Measurements from ENCODE around the gene TSBP1.

Gene TSBP1

DNA sequence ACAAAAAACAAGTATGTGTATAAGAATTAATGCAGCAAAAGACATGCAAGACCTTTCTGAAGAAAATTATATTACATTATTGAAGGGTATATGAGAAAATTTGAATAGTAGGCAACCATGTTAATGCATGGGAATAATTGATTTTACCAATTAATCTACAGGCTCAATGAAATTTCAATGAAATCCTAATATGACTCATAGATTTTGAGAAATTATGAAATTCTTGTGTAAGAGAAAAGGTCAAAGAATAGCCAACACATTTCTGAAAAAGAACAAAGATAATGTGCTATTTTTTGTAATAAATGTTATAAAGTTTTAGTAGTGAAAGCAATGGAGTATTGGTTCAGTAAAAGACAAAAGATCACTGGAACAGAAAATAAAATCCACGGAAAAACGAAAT is 18.4 kb downstream of the TSBP1 start:
- TF ChIP-seq, protein P1, sequence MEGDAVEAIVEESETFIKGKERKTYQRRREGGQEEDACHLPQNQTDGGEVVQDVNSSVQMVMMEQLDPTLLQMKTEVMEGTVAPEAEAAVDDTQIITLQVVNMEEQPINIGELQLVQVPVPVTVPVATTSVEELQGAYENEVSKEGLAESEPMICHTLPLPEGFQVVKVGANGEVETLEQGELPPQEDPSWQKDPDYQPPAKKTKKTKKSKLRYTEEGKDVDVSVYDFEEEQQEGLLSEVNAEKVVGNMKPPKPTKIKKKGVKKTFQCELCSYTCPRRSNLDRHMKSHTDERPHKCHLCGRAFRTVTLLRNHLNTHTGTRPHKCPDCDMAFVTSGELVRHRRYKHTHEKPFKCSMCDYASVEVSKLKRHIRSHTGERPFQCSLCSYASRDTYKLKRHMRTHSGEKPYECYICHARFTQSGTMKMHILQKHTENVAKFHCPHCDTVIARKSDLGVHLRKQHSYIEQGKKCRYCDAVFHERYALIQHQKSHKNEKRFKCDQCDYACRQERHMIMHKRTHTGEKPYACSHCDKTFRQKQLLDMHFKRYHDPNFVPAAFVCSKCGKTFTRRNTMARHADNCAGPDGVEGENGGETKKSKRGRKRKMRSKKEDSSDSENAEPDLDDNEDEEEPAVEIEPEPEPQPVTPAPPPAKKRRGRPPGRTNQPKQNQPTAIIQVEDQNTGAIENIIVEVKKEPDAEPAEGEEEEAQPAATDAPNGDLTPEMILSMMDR (conservative IDR thresholded peaks at IDR 0.05; ENCODE audit: low read depth, low read length), result no peak
- no peak for DNase-seq (ENCODE audit: low read depth)
- H3K4me3 ChIP-seq (ENCODE audit: low read depth, low read length), result no peak overlapping the region

GRCh38 chr6:32340242-32340641 is 31.5 kb downstream of the TSBP1 start:
- DNase-seq (ENCODE audit: low read depth), result no peak
- no peak overlapping the region for H3K4me3 ChIP-seq (ENCODE audit: low read depth, low read length)
- TF ChIP-seq, protein P1 (conservative IDR thresholded peaks at IDR 0.05; ENCODE audit: low read depth, low read length), result no peak

DNA sequence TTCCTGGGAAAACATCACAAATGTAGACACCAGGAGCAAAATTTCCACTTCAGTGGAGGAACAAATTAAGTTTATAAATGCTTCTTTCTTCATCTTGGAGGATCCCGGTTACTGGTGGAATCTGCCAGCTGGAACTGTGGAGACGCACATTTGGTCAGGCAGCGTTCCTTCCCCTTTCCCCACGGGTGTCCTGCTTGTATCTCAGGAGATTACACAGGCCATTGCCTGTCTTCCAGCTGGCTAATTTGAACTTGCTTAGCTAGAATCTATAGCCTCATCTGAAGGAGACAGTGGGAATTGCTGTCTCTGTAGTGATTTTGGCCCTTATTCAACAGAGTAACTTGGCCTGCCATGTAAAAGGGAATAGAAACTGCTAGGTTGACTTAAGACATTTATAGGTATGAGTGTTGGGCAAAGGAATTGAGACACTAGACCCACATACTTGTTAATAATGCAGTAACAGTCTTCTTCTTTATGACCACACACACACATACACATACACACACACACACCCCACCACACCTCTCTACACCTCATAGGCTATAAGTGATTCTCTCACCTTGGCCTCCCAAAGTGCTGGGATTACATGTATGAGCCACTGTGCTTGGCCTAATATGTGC is 34.4 kb downstream of the TSBP1 start:
- TF ChIP-seq, protein P1 (conservative IDR thresholded peaks at IDR 0.05; ENCODE audit: low read depth, low read length), result no peak
- H3K4me3 ChIP-seq (ENCODE audit: low read depth, low read length), result no peak overlapping the region
- DNase-seq (ENCODE audit: low read depth), result no peak

DNA sequence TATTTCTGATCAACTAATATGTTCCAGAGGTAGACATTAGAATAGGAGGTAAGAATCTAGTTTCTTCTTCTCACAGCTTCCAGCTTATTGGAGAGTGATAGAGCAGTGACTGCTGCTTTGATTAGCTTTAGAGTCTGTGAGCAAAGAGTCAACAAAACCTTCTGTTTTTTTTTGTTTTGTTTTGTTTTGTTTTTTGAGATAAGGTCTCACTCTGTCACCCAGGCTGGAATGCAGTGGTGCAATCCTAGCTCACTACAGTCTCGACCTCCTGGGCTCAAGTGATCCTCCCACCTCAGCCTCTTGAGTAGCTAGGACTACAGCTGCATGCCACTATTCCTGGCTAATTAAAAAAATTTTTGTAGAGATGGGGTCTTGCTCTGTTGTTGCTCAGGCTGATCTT is 39.3 kb downstream of the TSBP1 start:
- TF ChIP-seq, protein P1 (conservative IDR thresholded peaks at IDR 0.05; ENCODE audit: low read depth, low read length), result no peak
- no peak overlapping the region for H3K4me3 ChIP-seq (ENCODE audit: low read depth, low read length)
- no peak for DNase-seq (ENCODE audit: low read depth)

GRCh38 chr6:32329141-32329540 is 42.6 kb downstream of the TSBP1 start:
- no peak for DNase-seq (ENCODE audit: low read depth)
- no peak overlapping the region for H3K4me3 ChIP-seq (ENCODE audit: low read depth, low read length)
- TF ChIP-seq, protein P1 (conservative IDR thresholded peaks at IDR 0.05; ENCODE audit: low read depth, low read length), result no peak

DNA sequence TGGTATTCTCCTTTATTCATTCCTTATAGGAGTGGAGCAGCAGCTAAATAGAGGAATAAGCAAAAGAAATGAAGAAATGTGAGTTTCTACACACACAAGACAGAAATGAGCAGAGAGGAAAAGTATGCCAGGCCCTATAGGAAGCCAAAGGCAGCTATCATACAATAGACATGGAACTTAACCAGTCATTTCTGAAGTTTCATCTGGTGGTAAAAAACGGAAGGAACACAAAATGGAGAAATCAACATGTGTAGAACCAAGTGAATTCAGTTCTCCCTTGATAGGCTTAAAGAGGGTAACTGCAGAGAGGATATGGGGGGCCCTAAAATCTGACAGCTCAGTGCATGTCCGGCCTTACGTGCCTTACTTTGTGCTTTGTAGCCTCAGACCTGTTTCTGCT is 44.6 kb downstream of the TSBP1 start:
- TF ChIP-seq, protein P1 (conservative IDR thresholded peaks at IDR 0.05; ENCODE audit: low read depth, low read length), result no peak
- H3K4me3 ChIP-seq (ENCODE audit: low read depth, low read length), result no peak overlapping the region
- no peak for DNase-seq (ENCODE audit: low read depth)

GRCh38 chr6:32318501-32318900 is 53.2 kb downstream of the TSBP1 start:
- no peak for DNase-seq (ENCODE audit: low read depth)
- H3K4me3 ChIP-seq (ENCODE audit: low read depth, low read length), result no peak overlapping the region
- TF ChIP-seq, protein P1 (conservative IDR thresholded peaks at IDR 0.05; ENCODE audit: low read depth, low read length), result no peak
